Measurements from ENCODE around the gene NFIX. TPM values are rescaled to one million over a fixed set of nuclear protein-coding genes. Genes with fewer than 3 reads are reported as not detected.

Gene NFIX
- total and polyA plus RNA-seq, 2 of the 13 experiments (the other 11 are each of a cell fraction or from before 2014, with no cell fraction given): 3.4 to 5.4 TPM

- TF ChIP-seq ARNTL (CRISPR knock-in tag; IDR thresholded peaks at IDR 0.05): 0 out of 2 replicates have a peak, but pooled peaks have one; percentile 40
- TF ChIP-seq ZNF703 (CRISPR knock-in tag; IDR thresholded peaks at IDR 0.05; ENCODE audit: borderline replicate concordance): no peak
- no peak for TF ChIP-seq PAF1 (CRISPR knock-in tag; IDR thresholded peaks at IDR 0.05)
- TF ChIP-seq MXD4 (CRISPR knock-in tag; IDR thresholded peaks at IDR 0.05): 0 out of 2 replicates have a peak, but pooled peaks have one; percentile 20
- peak; percentile 72; the same call in 1 of the 2 replicates for TF ChIP-seq PHF21A (CRISPR knock-in tag; IDR thresholded peaks at IDR 0.05)
- TF ChIP-seq ZNF414 (CRISPR knock-in tag; IDR thresholded peaks at IDR 0.05): 0 out of 2 replicates have a peak, but pooled peaks have one; percentile 52
- TF ChIP-seq ZBTB43 (CRISPR knock-in tag; conservative IDR thresholded peaks at IDR 0.05): peak; percentile 79; the same call in 1 of the 2 replicates
- TF ChIP-seq AGO1 (IDR thresholded peaks at IDR 0.05; ENCODE audit: low read depth, low read length, poor library complexity, severe bottlenecking): no peak
- no peak for TF ChIP-seq ZNF441 (CRISPR knock-in tag; IDR thresholded peaks at IDR 0.05; ENCODE audit: borderline replicate concordance)
- TF ChIP-seq NFE2L1 (CRISPR knock-in tag; IDR thresholded peaks at IDR 0.05; ENCODE audit: borderline replicate concordance): no peak
- TF ChIP-seq MXD3 (CRISPR knock-in tag; IDR thresholded peaks at IDR 0.05): no peak
- TF ChIP-seq MTERF4 (CRISPR knock-in tag; IDR thresholded peaks at IDR 0.05): 0 out of 2 replicates have a peak, but pooled peaks have one; percentile 35
- no peak for TF ChIP-seq ZNF446 (CRISPR knock-in tag; IDR thresholded peaks at IDR 0.05)
- TF ChIP-seq KMT2B (CRISPR knock-in tag; IDR thresholded peaks at IDR 0.05): peak; percentile 23; the same call in 1 of the 2 replicates
- no peak for TF ChIP-seq CENPX (CRISPR knock-in tag; IDR thresholded peaks at IDR 0.05)
- peak; percentile 30; the same call in 1 of the 2 replicates for TF ChIP-seq ZMYM4 (CRISPR knock-in tag; IDR thresholded peaks at IDR 0.05)
- TF ChIP-seq NFRKB (IDR thresholded peaks at IDR 0.05): no peak
- TF ChIP-seq RBAK (CRISPR knock-in tag; IDR thresholded peaks at IDR 0.05): no peak
- TF ChIP-seq SP5 (CRISPR knock-in tag; IDR thresholded peaks at IDR 0.05; ENCODE audit: borderline replicate concordance, low read depth): 0 out of 2 replicates have a peak, but pooled peaks have one; percentile 36
- peak; percentile 26; the same call in 1 of the 2 replicates for TF ChIP-seq FOXP4 (CRISPR knock-in tag; IDR thresholded peaks at IDR 0.05)
- no peak for TF ChIP-seq GPN1 (CRISPR knock-in tag; IDR thresholded peaks at IDR 0.05; ENCODE audit: borderline replicate concordance)
- TF ChIP-seq ZNF430 (CRISPR knock-in tag; IDR thresholded peaks at IDR 0.05): peak; percentile 67; the same call in 1 of the 2 replicates
- peak; percentile 95 for TF ChIP-seq ZNF263 (CRISPR knock-in tag; IDR thresholded peaks at IDR 0.05)
- no peak for TF ChIP-seq CREB1 (IDR thresholded peaks at IDR 0.05)
- TF ChIP-seq CREB1 (CRISPR knock-in tag; IDR thresholded peaks at IDR 0.05): peak; percentile 56; the same call in 1 of the 2 replicates
- TF ChIP-seq MIXL1 (CRISPR knock-in tag; IDR thresholded peaks at IDR 0.05): peak; percentile 40; the same call in 1 of the 2 replicates
- TF ChIP-seq ZFP1 (CRISPR knock-in tag; IDR thresholded peaks at IDR 0.05): no peak
Measured at GRCh38 chr19:13022859-13023636, 27.8 kb downstream of the NFIX start (continued).
